Activated T-helper 9 cell treated with anti-CD3 and anti-CD28 coated beads, Interleukin-2, amount 50 U/mL, for 16 hours (primary cell): ENCODE data around the gene SLIT2.

Experiments
- DNase-seq: peaks from one replicate; pipeline ENCODE4 v3.0.0-alpha.2; 2020; ENCODE audit warnings: low read depth

The SLIT2 gene

DNA sequence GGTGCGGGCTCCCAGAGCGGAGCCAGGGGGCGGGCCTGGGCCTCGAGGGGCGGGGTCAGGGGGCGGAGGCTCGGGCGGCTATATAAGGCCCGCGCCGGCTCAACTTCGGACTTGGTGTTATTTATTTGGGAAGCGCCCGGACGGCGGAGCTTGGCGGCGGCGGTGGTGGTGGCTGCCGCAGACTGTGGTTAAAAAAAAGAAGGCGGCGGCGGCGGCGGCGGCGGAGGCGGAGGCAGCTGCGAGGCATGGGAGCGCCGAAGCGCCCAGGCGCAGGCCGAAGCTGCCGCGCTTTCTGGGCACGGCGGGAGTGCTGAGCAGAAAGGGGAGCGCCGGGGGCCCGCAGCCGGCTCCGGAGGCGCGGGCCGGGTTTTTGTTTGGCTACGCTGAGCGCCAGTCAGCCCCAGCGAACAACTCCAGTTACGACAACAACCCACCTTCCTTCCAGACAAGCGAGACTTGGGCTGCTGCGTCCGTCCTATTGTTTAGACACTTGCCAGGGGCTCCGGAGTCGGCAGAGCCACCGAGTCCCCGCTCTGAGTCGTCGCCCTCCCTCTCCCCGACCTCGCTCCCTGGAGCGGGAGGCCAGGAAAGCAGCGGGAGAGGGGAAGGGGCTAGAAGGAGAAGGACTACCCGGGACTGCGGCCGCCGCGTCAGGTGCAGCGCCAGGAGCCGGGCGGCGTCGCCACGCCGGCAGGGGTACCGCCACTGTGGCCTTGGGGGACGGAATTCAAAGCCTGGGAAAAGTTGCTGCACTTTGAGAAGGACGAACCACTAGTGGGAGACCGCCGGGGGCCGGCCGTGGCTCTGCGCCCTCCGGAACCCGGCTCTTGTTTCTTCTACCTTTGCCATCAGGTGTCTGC, at the start of gene SLIT2:
Gene SLIT2 (plus strand): TSS at position 110 of the 860 bp plus-strand sequence. CDS start 1,911 bp downstream, outside the sequence.
- no peak for DNase-seq

DNA sequence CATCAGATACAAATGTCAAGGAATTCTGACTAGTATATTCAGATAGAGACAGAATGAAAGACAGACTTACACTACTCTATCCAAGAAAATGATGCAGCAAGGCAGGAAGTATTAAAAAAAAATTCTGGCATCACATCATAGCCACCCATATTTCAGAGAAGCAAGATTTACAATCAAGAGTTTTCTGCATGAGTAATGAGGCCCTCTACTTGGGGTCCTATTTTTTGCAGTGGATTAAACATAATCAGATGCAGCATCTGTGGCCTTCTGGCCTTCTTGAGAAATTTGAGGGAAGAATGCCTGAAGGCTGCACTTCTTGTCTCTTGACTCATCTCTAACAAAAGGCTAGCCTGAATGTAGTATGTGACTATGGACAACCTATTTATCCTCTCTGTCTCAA, 48.2 kb upstream of the SLIT2 start:
- no peak for DNase-seq

DNA sequence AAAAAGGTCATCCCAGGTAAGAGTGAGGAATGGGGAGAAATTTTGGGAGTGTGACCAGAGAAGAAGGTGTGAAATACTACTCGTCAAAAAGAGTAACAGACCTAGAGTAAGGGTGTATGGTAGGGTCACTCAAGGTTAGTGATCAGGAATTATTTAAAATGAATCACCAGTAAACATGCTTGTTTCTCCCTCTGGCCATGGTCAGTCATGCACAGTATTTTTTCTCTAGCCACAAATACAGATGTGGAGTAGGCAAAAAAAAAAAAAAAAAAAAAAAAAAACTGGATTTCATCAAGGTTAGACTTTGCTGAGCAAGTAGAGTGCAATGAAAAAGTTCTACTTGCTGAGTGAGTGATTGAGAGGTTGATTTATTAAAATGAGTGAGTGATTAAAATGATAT, 34.2 kb upstream of the SLIT2 start:
- DNase-seq = no peak

DNA sequence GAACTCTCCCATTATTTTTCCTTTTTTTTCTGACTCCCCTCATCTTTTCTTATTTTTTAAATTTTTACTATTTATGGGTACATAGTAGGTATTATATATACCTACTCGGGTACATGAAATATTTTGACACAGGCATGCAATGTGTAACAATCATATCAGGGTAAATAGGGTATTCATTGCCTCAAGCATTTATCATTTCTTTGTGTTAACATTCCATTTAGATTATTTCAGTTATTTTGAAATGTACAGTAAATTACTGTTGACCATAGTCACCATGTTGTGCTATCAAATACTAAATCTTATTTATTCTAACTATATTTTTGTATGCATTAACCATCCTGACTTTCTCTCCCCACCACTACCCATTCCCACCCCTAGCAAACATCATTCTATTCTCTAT, 33.8 kb upstream of the SLIT2 start:
- no peak for DNase-seq

DNA sequence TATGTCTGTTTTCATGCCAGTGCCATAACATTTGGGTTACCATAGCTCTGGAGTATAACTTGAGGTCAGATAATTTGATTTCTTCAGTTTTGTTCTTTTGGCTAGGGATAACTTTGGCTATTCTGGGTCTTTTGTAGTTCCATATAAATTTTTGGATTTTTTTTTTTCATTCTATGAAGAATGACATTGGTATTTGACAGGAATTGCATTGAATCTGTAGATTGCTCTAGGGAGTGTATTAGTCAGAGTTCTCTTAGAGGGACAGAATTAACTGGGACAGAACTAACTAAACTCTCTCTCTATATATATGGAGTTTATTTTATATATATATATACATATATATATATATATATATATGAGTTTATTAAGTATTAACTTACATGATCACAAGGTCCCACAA, 32.2 kb upstream of the SLIT2 start:
- DNase-seq = no peak

- no peak for DNase-seq
These were observed 13.7 kb upstream of the SLIT2 start for GRCh38 chr4:20237894-20238537.

GRCh38 chr4:20248155-20248558, 3.5 kb upstream of the SLIT2 start:
- DNase-seq = no peak

- no peak for DNase-seq
These were observed 2.4 kb upstream of the SLIT2 start for GRCh38 chr4:20249333-20249732.

DNA sequence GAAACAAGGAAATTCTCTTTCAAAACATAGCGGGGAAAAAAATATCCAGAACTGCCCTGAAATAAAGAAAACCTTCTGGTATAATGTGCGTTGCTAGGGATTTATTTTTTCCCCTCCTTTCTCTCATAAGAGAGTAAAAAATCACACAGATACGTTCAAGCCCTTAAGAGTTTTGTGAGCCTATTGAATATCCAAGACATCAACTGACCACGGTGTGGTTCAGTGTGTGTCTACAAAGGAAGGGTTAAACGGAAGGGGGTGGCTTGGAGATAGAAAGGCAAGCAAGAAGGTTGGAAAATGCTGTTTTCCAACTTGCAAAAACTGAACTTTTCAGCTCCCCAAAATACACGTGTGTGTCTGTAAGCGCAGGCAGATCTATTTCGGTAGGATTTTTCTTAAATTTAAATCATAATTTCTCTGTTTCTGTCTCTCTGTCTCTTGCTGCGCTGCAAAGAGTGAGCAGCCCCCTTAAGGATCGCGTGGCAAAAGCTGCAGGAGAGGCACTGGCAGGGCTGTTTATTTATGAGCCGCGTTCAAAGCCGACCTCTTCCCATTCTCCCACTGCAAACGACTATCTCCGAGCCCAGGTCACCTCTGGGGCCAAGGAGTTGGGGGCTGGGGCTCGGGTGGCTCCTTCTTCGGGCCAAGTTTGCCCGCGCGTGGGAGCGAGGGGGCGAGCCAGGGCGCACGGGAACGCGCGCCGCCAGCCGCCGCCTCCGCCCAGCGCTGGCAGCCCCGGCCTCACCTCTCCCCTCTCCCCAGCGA, 492 bp upstream of the SLIT2 start:
- no peak for DNase-seq

DNA sequence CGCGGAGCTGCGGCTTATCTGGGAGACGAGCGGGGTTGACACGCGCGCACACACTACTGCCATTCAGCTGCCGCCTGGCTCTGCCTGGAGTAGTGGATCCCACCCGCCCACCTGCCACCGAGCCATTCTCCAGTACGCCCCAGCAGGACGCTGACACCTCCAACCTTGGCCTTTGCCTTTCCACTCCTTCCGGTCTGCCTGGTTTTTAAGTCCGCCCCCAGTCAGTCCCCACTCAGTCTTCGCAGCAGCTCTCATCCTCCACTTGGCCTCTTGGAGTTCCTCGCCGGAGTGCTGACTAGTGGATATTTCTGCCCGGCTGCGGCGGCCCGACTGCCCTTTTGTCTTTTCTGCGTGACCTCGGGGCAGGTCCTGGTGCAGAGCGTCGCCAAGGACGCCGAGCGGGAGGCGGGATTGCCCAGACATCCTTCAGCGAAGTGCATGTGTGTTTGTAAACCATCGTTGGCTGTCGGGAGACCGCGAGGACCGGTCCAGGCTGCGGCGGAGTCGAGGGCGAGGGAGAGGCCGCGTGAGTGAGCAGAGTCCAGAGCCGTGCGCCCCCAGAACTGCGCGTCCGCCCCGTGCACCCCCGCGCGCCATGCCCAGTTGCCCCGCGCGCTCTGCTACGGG, 1.1 kb downstream of the SLIT2 start:
- DNase-seq = no peak

GRCh38 chr4:20253283-20253734, 1.6 kb downstream of the SLIT2 start:
- DNase-seq = no peak

DNA sequence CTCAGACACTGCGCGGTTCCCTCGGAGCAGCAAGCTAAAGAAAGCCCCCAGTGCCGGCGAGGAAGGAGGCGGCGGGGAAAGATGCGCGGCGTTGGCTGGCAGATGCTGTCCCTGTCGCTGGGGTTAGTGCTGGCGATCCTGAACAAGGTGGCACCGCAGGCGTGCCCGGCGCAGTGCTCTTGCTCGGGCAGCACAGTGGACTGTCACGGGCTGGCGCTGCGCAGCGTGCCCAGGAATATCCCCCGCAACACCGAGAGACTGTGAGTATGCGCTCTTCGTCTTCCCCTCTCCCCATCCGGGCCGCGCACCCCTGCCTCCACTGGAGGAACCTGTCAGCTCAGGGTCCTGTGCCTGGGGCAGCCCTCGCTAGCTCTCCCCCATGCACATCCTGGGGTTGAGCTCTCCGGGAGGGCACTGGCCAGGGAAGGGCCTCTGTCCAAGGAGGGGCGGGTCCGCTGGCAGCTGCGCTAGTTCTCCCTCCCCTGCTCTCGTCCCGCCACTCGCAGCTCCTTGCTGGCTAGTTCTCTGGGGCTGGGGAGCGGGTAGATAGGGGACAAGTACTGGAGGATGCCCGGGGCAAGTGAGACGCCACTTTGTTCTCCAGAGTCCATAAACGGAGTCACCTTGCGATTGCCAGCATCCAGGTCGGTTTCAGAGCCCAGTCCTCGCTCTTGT, 2.2 kb downstream of the SLIT2 start:
- DNase-seq = no peak

GRCh38 chr4:20254511-20255250, 3.0 kb downstream of the SLIT2 start:
- no peak for DNase-seq

- no peak for DNase-seq
These were observed 3.5 kb downstream of the SLIT2 start for GRCh38 chr4:20255251-20255586.

- no peak for DNase-seq
These were observed 4.1 kb downstream of the SLIT2 start for GRCh38 chr4:20255823-20256222.

DNA sequence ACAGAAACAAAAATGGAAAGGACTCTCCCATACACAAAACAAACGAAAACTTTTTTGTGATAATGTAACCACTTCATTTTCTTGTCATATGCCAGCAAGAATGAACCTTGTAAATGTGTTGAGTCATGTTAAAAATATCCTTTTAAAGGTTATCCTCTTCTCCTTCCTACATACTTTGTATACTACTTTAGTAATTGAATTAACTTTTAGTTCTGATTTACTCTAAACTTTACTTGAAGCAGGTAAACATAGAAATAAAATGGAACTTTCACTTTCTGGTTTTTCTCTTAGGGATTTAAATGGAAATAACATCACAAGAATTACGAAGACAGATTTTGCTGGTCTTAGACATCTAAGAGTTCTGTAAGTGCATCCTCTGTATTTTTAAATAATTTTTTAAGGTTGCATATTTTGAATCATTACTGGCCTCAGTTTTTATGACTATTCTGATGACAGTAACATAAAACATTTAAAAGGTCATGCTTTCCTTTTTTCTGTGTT, 4.7 kb downstream of the SLIT2 start:
- no peak for DNase-seq

DNA sequence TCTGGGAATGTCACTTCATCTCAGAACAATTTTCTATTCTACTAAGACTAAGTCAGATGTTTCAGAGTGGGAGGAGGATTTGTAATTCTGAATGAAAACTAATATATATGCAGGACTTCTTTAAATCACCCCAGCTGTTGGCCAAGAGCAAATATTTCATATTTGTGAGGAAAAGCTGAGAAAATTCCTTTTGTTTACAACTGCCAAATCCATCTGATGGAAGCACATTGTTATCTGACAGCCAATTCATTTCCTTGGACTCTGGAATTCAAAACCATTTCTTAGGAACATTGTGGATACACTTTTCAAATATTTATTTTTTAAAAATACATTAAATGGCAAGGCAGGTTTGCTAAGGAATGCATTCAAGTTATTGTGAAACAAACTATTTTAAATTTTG, 8.0 kb downstream of the SLIT2 start:
- no peak for DNase-seq

GRCh38 chr4:20260821-20261220, 9.1 kb downstream of the SLIT2 start:
- DNase-seq = no peak

DNA sequence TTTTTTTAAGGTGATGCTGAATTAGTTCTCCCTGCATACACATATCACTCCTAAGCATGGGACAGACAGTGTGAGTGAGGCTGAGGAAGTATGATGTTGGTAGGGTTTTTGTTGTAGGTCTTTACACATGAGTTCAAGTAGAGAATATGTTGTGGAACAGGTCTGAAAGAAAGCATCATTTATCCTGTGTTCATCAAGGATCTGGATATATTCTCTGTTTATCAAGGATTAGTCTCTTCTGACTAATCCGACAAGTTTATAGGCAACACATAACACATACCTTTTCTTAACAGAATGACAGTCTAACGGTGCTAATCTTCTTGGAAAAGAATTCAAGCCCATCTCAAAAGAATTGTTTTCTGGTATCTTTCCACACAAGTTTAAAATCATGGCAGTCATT, 10.5 kb downstream of the SLIT2 start:
- DNase-seq = no peak

- DNase-seq = no peak
These were observed 13.0 kb downstream of the SLIT2 start for GRCh38 chr4:20264688-20265087.

DNA sequence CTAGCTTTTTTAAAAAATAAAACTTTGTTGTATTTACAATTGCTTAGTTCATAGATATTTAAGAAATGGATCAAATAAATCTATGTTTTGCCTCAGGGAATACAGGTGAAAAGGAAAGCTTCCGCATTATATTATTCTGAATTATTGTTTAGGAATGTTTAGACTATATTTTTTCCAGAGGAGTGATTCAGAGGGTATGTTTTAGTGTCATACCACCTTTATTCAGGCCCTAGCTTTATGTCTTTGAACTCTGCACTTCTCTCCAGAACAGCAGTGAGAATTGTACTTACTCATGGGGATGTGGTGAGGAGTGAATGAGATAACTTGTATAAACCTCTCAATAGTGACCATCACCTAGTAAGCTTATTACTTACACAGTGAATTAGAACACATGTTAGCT, 14.0 kb downstream of the SLIT2 start:
- DNase-seq = no peak
